BJ (cell line): ENCODE measurements around the gene SPON1. TPM values are rescaled to one million over a fixed set of nuclear protein-coding genes. Genes with fewer than 3 reads are reported as not detected.
"Not testable (repeated sequence)": the region's sequence is repeated elsewhere in the genome, so short reads cannot be mapped to it uniquely, and the experiment has no call there.

Experiments used
- CTCF ChIA-PET: fragments of 350-600 bp; formaldehyde crosslinking; extraction: SDS; loops from one replicate; lab custom pipeline; 2021; ENCODE audit warnings: antibody characterized with exemption, inconsistent platforms; lab: Yijun Ruan, JAX
- POLR2A ChIA-PET: fragments of 300-600 bp; sonication (Branson Sonifier 250); formaldehyde crosslinking; extraction: SDS; loops from one replicate; lab custom pipeline; 2021; ENCODE audit warnings: antibody characterized with exemption; lab: Charles Lee
- DNase-seq: peaks from one replicate; pipeline ENCODE4 v3.0.0-alpha.2; 2011; ENCODE audit warnings: low read depth
- H3K27me3 ChIP-seq: 2 replicates; pipeline ENCODE4 v1.6.0; 2011; ENCODE audit warnings: low read length; ENCODE audit not compliant: control insufficient read depth, insufficient read depth
- H3K36me3 ChIP-seq: 2 replicates; pipeline ENCODE4 v1.5.1; 2011; ENCODE audit warnings: low read length; ENCODE audit not compliant: control insufficient read depth, insufficient read depth
- H3K4me3 ChIP-seq: 2 replicates; pipeline ENCODE4 v1.5.1; 2011; ENCODE audit warnings: low read depth, mild to moderate bottlenecking, control low read depth, low read length
- polyA plus RNA-seq: library from polyadenylated mRNA; depleted of rRNA; stranded (reverse); fragments of >200 nt; gene quantifications from 2 replicates; pipeline ENCODE4 v1.2.3, GENCODE V29; 2011
- TF ChIP-seq, protein P1 (sequence below): IDR thresholded peaks from 2 replicates; pipeline ENCODE4 v1.5.1; 2011; ENCODE audit warnings: low read depth, mild to moderate bottlenecking, control low read depth, inconsistent platforms, low read length, moderate library complexity; ENCODE audit not compliant: insufficient read depth

The SPON1 gene
- polyA plus RNA-seq, 1 experiment: not detected

DNA sequence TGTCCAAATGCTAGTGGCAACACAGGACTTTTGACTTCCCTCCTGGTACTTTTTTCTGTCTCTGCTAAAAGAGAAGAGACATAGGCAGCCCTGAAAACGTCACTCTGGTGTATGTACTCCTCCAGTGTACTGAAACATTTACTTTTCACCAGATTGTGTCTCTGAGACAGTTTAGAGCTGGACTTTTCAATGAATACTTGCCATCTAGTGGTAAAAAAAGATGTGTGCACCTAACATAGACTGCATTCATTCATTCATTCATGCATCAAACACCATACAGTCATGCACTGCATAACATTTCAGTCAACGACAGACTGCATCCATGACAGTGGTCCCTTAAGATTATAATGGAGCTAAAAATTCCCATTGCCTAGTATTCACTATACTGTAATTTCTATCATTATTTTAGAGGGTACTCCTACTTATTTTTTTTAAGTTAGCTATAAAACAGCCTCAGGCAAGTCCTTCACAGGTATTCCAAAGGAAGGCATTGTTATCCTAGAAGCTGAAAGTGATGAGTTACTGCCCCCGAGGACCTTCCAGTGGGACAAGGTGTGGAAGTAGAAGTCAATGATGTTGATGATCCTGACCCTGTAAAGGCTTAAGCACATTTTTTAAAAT is 186.2 kb downstream of the SPON1 start:
- no peaks in the 10 kb centered on the region for H3K27me3 ChIP-seq
- ChIA-PET POLR2A (no interaction called here), CTCF (interaction anchor here (0.6 to 5.1 kb wide), 23 partner anchors 8 to 376 kb away, joined by 3 to 83 read pairs (median 4); no protein-coding TSS in a partner anchor)
- no peak for DNase-seq
- H3K36me3 ChIP-seq: no peaks in the 10 kb centered on the region
- TF ChIP-seq, protein P1, sequence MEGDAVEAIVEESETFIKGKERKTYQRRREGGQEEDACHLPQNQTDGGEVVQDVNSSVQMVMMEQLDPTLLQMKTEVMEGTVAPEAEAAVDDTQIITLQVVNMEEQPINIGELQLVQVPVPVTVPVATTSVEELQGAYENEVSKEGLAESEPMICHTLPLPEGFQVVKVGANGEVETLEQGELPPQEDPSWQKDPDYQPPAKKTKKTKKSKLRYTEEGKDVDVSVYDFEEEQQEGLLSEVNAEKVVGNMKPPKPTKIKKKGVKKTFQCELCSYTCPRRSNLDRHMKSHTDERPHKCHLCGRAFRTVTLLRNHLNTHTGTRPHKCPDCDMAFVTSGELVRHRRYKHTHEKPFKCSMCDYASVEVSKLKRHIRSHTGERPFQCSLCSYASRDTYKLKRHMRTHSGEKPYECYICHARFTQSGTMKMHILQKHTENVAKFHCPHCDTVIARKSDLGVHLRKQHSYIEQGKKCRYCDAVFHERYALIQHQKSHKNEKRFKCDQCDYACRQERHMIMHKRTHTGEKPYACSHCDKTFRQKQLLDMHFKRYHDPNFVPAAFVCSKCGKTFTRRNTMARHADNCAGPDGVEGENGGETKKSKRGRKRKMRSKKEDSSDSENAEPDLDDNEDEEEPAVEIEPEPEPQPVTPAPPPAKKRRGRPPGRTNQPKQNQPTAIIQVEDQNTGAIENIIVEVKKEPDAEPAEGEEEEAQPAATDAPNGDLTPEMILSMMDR: peak; percentile 54
- no peak overlapping the region for H3K4me3 ChIP-seq

DNA sequence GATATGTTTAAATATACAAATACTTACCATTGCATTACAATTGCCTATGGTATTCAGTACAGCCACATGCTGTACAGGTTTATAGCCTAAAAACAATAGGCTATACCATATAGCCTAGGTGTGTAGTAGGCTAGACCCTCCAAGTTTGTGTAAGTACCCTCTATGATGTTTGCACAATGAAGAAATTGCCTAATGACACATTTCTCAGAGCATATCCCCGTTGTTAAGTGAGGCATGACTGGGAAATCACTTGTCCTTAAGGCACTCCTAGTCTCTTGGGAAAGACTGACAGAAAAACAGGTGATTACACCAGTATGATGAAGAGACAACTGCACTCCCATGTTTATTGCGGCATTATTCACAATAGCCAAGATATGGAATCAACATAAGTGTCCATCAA is 187.2 kb downstream of the SPON1 start:
- DNase-seq: no peak
- Histone ChIP-seq H3K36me3 (no peaks in the 10 kb centered on the region), H3K27me3 (no peaks in the 10 kb centered on the region), H3K4me3 (no peak overlapping the region)
- ChIA-PET CTCF (interaction anchor here (0.8 to 5.1 kb wide), 11 partner anchors 11 to 377 kb away, joined by 3 to 83 read pairs (median 8); no protein-coding TSS in a partner anchor), POLR2A (no interaction called here)
- TF ChIP-seq, protein P1: no peak

DNA sequence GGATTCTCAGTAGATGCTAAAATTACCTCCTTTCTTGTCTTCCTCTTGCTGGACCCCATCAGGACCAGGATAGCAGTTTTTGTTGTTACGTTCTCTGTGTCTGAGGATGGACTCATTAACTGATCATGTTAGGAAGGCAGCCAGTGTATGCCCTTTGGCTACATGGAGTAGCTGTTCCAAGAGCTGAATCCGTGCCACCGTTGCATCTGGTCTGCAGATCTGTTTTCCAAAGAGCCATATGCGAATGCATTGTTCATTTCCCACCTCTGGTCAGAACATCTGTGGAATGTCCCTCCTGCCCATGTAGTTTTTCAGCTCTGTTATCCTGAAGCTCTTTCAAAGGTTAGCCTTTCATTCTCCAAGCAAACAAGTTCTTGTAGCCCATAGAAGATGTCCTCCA is 188.4 kb downstream of the SPON1 start:
- Histone ChIP-seq H3K4me3 (no peak overlapping the region), H3K27me3 (no peaks in the 10 kb centered on the region), H3K36me3 (no peaks in the 10 kb centered on the region)
- ChIA-PET CTCF (interaction anchor here (1.1 to 3.3 kb wide), 3 partner anchors 194 to 211 kb away, joined by 3 to 9 read pairs (median 8); no protein-coding TSS in a partner anchor), POLR2A (no interaction called here)
- TF ChIP-seq, protein P1: no peak
- DNase-seq: no peak

DNA sequence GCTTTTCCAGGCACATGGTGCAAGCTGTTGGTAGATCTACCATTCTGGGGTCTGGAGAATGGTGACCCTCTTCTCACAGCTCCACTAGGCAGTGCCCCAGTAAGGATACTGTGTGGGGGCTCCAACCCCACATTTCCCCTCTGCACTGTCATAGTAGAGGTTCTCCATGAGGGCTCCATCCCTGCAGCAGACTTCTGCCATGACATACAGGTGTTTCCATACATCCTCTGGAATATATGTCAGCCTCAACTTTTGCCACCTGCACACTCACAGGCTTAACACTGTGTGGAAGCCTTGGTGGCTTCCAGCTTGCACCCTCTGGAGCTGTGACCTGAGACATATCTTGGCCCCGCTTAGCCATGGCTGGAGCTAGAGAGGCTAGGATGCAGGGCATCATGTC is 191.6 kb downstream of the SPON1 start:
- POLR2A ChIA-PET, H3K36me3 ChIP-seq, H3K4me3 ChIP-seq, H3K27me3 ChIP-seq, DNase-seq: not testable (repeated sequence)
- CTCF ChIA-PET: interaction anchor here (0.8 kb wide), 1 partner anchor 96 kb away, joined by 3 read pairs; no protein-coding TSS in a partner anchor

DNA sequence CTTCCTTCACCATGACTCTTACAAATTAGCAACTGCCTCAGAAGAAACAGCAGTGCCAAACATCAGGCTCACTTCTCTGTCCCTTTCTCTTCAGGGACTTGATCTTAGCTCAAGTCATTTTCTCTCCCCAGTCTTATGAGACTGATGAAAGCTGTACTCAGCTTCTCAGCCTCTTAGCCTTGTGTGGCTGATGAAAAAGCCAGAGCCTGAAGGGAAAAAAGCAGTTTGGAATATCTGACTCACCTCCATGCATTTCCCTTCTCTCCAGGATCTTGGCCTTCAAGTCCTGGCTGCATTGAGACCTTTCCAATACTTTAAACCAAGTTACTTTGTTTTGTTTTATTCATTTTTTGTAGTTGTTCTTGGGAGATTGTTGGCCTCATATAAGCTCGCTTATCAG is 195.9 kb downstream of the SPON1 start:
- H3K36me3 ChIP-seq: no peaks in the 10 kb centered on the region
- TF ChIP-seq, protein P1: no peak
- POLR2A ChIA-PET: interaction anchor here (0.6 kb wide), 1 partner anchor 46 kb away, joined by 3 read pairs; no protein-coding TSS in a partner anchor
- no peaks in the 10 kb centered on the region for H3K27me3 ChIP-seq
- CTCF ChIA-PET: interaction anchor here (0.6 to 1.4 kb wide), 2 partner anchors 10 to 113 kb away, joined by 3 to 4 read pairs; no protein-coding TSS in a partner anchor
- no peak overlapping the region for H3K4me3 ChIP-seq
- no peak for DNase-seq
